Measurements from ENCODE around the gene GSTP1. TPM values are rescaled to one million over a fixed set of nuclear protein-coding genes. Genes with fewer than 3 reads are reported as not detected.

The GSTP1 gene
- polyA plus RNA-seq, 1 of the 3 experiments (the other 2 are of a cell fraction) = 745 TPM

DNA sequence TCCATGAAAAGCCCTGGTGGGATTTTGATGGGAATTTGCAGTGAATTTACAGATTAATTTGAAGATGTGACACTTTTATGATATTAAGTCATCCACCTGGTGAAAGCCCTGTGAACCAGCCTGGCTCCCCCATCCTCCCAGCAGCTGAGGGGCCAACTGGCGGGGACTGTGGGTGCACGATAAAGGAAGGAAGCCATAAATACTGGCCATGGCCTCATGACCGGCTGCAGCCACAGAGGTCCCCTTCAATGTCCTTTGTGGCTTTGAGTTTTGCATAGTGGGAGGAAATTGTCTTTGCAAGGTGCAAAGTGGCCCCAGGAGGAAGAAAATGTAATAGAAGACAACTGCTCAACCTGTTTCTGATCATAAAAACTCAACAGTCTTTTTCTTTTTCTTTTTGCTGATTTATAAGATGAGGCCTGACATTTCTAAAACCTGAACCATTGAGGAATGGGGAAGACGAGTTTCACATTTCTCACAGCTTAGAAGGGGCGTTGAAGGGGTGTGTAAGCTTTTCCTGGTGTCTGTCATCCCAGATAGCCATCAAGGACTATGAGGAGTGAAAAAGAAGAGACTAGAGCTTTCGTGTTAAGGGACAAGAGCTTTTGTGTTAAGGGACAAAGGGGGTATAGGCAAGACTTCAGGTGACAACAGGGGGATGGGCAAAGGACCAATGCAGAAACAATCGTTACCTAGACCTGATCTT, 16.9 kb downstream of the GSTP1 start:
- whole genome bisulfite sequencing (ENCODE audit: low lambda C conversion rate) = 30% methylated on average over 7 of the region's 7 CpGs
- DNase-seq = no peak
- no peak overlapping the region for H2AFZ ChIP-seq (ENCODE audit: low read depth)
- no peaks in the 10 kb centered on the region for H3F3A ChIP-seq (replicated peaks; ENCODE audit: insufficient read depth)
- ChIA-PET POLR2A (no interaction called here), CTCF (interaction anchor here (1.8 to 2.9 kb wide), 2 partner anchors 14 kb away, joined by 4 to 7 read pairs; no protein-coding TSS in a partner anchor)
- no peak overlapping the region for H3K4me2 ChIP-seq
- H3K9me3 ChIP-seq = no peaks in the 10 kb centered on the region
- no peak overlapping the region for H3K27ac ChIP-seq (ENCODE audit: low read depth in 2 of 2, low read length in 1 of 2)
- H3K36me3 ChIP-seq (replicated peaks in 1 of 2; ENCODE audit: control insufficient read depth in 1 of 2, insufficient read depth in 2 of 2, low read length in 1 of 2) = no peaks in the 10 kb centered on the region
- no peak overlapping the region for H3K9ac ChIP-seq
- TF ChIP-seq TAF1 (IDR thresholded peaks at IDR 0.05; ENCODE audit: borderline replicate concordance, low read depth, low read length) (no peak), NRF1 (IDR thresholded peaks at IDR 0.05; ENCODE audit: low read depth, low read length) (no peak), RXRA (IDR thresholded peaks at IDR 0.05; ENCODE audit: borderline replicate concordance, low read depth) (no peak), EP300 (IDR thresholded peaks at IDR 0.05; ENCODE audit: borderline replicate concordance in 1 of 2, low read depth in 1 of 2, low read length in 1 of 2) (no peak), CTCF (IDR thresholded peaks at IDR 0.05) (no peak), FOXM1 (IDR thresholded peaks at IDR 0.05; ENCODE audit: low read depth) (no peak), GABPA (IDR thresholded peaks at IDR 0.05; ENCODE audit: low read depth) (no peak), RAD21 (IDR thresholded peaks at IDR 0.05; ENCODE audit: low read length) (no peak)
- TF ChIP-seq, protein P1, sequence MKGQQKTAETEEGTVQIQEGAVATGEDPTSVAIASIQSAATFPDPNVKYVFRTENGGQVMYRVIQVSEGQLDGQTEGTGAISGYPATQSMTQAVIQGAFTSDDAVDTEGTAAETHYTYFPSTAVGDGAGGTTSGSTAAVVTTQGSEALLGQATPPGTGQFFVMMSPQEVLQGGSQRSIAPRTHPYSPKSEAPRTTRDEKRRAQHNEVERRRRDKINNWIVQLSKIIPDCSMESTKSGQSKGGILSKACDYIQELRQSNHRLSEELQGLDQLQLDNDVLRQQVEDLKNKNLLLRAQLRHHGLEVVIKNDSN (IDR thresholded peaks at IDR 0.05; ENCODE audit: borderline replicate concordance, low read depth) = no peak
- TF ChIP-seq, protein P2, sequence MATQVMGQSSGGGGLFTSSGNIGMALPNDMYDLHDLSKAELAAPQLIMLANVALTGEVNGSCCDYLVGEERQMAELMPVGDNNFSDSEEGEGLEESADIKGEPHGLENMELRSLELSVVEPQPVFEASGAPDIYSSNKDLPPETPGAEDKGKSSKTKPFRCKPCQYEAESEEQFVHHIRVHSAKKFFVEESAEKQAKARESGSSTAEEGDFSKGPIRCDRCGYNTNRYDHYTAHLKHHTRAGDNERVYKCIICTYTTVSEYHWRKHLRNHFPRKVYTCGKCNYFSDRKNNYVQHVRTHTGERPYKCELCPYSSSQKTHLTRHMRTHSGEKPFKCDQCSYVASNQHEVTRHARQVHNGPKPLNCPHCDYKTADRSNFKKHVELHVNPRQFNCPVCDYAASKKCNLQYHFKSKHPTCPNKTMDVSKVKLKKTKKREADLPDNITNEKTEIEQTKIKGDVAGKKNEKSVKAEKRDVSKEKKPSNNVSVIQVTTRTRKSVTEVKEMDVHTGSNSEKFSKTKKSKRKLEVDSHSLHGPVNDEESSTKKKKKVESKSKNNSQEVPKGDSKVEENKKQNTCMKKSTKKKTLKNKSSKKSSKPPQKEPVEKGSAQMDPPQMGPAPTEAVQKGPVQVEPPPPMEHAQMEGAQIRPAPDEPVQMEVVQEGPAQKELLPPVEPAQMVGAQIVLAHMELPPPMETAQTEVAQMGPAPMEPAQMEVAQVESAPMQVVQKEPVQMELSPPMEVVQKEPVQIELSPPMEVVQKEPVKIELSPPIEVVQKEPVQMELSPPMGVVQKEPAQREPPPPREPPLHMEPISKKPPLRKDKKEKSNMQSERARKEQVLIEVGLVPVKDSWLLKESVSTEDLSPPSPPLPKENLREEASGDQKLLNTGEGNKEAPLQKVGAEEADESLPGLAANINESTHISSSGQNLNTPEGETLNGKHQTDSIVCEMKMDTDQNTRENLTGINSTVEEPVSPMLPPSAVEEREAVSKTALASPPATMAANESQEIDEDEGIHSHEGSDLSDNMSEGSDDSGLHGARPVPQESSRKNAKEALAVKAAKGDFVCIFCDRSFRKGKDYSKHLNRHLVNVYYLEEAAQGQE (IDR thresholded peaks at IDR 0.05; ENCODE audit: low read depth, low read length) = no peak
- no peaks in the 10 kb centered on the region; the same call in 1 of the 2 replicates for H3K27me3 ChIP-seq (ENCODE audit: insufficient read depth)
- no peaks in the 10 kb centered on the region for H3K9me2 ChIP-seq
- no peaks in the 10 kb centered on the region for H3K79me2 ChIP-seq (ENCODE audit: insufficient read depth)
- H3K4me1 ChIP-seq (ENCODE audit: control insufficient read depth in 1 of 2, insufficient read depth in 2 of 2, low read depth in 1 of 2, low read length in 1 of 2) = no peaks in the 10 kb centered on the region
- H4K20me1 ChIP-seq (ENCODE audit: insufficient read depth) = no peaks in the 10 kb centered on the region
- no peak overlapping the region for H3K4me3 ChIP-seq (ENCODE audit: low read depth in 2 of 2, low read length in 1 of 2)
